ENCODE measurements around the gene MYO1B.

GRCh38 chr2:191399601-191400000 is 154.4 kb downstream of the MYO1B start:
- TF ChIP-seq POLR2AphosphoS5 (IDR thresholded peaks at IDR 0.05; ENCODE audit: low read depth, low read length) (no peak), POLR2A (IDR thresholded peaks at IDR 0.05; ENCODE audit: low read depth, low read length) (no peak), TAF1 (IDR thresholded peaks at IDR 0.05; ENCODE audit: low read depth, low read length) (no peak), PAX5 (IDR thresholded peaks at IDR 0.05; ENCODE audit: insufficient read depth, low read length, severe bottlenecking) (no peak), POU2F2 (IDR thresholded peaks at IDR 0.05; ENCODE audit: low read depth, low read length) (no peak), SPI1 (IDR thresholded peaks at IDR 0.05; ENCODE audit: low read depth, low read length) (no peak)
